Endothelial cell of umbilical vein (primary cell): ENCODE data around the gene LHFPL6. TPM values are rescaled to one million over a fixed set of nuclear protein-coding genes. Genes with fewer than 3 reads are reported as not detected.

Experiments
- BruUV-seq: library from RNA; stranded (reverse); fragments of 400-500 nt; replicated peaks from 2 replicates; lab custom pipeline; 2021; lab: Mats Ljungman, UMichigan
- CTCF ChIA-PET: fragments of 300-600, 350-600 bp; sonication (Branson Sonifier 250); formaldehyde crosslinking; loops from one replicate; lab custom pipeline; 2021; ENCODE audit warnings: antibody characterized with exemption, inconsistent platforms; lab: Charles Lee
- POLR2A ChIA-PET: fragments of 300-600, 350-600 bp; sonication (Branson Sonifier 250); formaldehyde crosslinking; loops from one replicate; lab custom pipeline; 2021; ENCODE audit warnings: antibody characterized with exemption, inconsistent platforms; lab: Charles Lee
- DNase-seq: peaks from one replicate; pipeline ENCODE4 v3.0.0-alpha.2; 2011; ENCODE audit warnings: low read depth, low spot score
- FAIRE-seq: peaks from 2 replicates; lab custom pipeline; 2011; peaks lifted over from hg19 to GRCh38; lab: Jason Lieb, UNC
- H2AFZ ChIP-seq: 2 replicates; pipeline ENCODE4 v1.6.0; 2012; ENCODE audit warnings: low read depth, low read length, control low read depth, inconsistent platforms
- H3K27ac ChIP-seq: 2 replicates; pipeline ENCODE4 v1.5.1; 2011; ENCODE audit warnings: low read depth, mild to moderate bottlenecking, control low read depth, low read length, moderate library complexity; ENCODE audit not compliant: insufficient read depth
- H3K27me3 ChIP-seq, 2 experiments: 2 replicates each; pipeline versions ENCODE4 v1.6.0 to v1.6.1; 2011; ENCODE audit warnings: low read length in 2 of 2, mixed read lengths in 1 of 2; ENCODE audit not compliant: control insufficient read depth in 2 of 2, insufficient read depth in 2 of 2
- H3K36me3 ChIP-seq, 2 experiments: 2 replicates in 1 of 2; 3 replicates in 1 of 2; pipeline ENCODE4 v1.5.1; 2011; ENCODE audit warnings: low read length in 2 of 2, mild to moderate bottlenecking in 1 of 2, moderate library complexity in 1 of 2; ENCODE audit not compliant: control insufficient read depth in 2 of 2, insufficient read depth in 2 of 2; ENCODE audit errors: extremely low read depth in 1 of 2
- H3K4me1 ChIP-seq: 3 replicates; pipeline ENCODE4 v1.5.1; 2011; ENCODE audit warnings: mild to moderate bottlenecking, low read length; ENCODE audit not compliant: control insufficient read depth, insufficient read depth; ENCODE audit errors: extremely low read depth
- H3K4me2 ChIP-seq: 2 replicates; pipeline ENCODE4 v1.6.1; 2011; ENCODE audit warnings: low read length, control low read depth, mixed read lengths; ENCODE audit not compliant: insufficient read depth
- H3K4me3 ChIP-seq, 3 experiments: fragments of 200-600 bp in 1 of 3; sonication (generic), shearing (Covaris generic) in 1 of 3; replicated peaks in 1 of 3; 2 replicates each; pipeline ENCODE4 v1.5.1; 2011 to 2016; ENCODE audit warnings: control low read depth in 3 of 3, low read length in 3 of 3, mild to moderate bottlenecking in 2 of 3, inconsistent platforms in 1 of 3, low read depth in 1 of 3, moderate library complexity in 1 of 3; ENCODE audit not compliant: insufficient read depth in 1 of 3
- H3K79me2 ChIP-seq: 2 replicates; pipeline ENCODE4 v1.6.0; 2012; ENCODE audit warnings: low read length, inconsistent platforms; ENCODE audit not compliant: control insufficient read depth, insufficient read depth
- H3K9ac ChIP-seq: replicated peaks from 2 replicates; pipeline ENCODE3; 2011; ENCODE audit warnings: low read length, control low read depth; ENCODE audit not compliant: insufficient read depth; ENCODE audit errors: extremely low read depth
- H3K9me1 ChIP-seq: replicated peaks from 3 replicates; pipeline ENCODE4 v1.6.0; 2011; ENCODE audit warnings: mild to moderate bottlenecking, low read length; ENCODE audit not compliant: control insufficient read depth, insufficient read depth; ENCODE audit errors: extremely low read depth
- H3K9me3 ChIP-seq: replicated peaks from 2 replicates; pipeline ENCODE4 v1.5.1; 2012; ENCODE audit warnings: low read length, inconsistent platforms; ENCODE audit not compliant: control insufficient read depth, insufficient read depth
- H4K20me1 ChIP-seq: replicated peaks from 2 replicates; pipeline ENCODE3; 2011; ENCODE audit warnings: mild to moderate bottlenecking, low read length; ENCODE audit not compliant: control insufficient read depth, insufficient read depth; ENCODE audit errors: extremely low read depth
- CTCF ChIP-seq, 2 donors: IDR thresholded peaks; 1 replicate in 1 of 2; 2 replicates in 1 of 2; pipeline ENCODE4 v1.5.1; 2011; ENCODE audit warnings: low read length in 2 of 2, mild to moderate bottlenecking in 2 of 2, moderate library complexity in 2 of 2, control low read depth in 1 of 2, inconsistent platforms in 1 of 2, low read depth in 1 of 2; ENCODE audit not compliant: insufficient read depth in 1 of 2; ENCODE audit errors: extremely low read depth in 1 of 2
- EZH2 ChIP-seq: IDR thresholded peaks from 2 replicates; pipeline ENCODE4 v1.6.1; 2012; ENCODE audit warnings: borderline replicate concordance, low read depth, mild to moderate bottlenecking, moderate library complexity, low read length, inconsistent platforms; ENCODE audit not compliant: severe bottlenecking
- FOS ChIP-seq: IDR thresholded peaks from 2 replicates; pipeline ENCODE4 v1.6.1; 2011; ENCODE audit warnings: mild to moderate bottlenecking, low read length, moderate library complexity, borderline replicate concordance; ENCODE audit not compliant: insufficient read depth
- GATA2 ChIP-seq: IDR thresholded peaks from 2 replicates; pipeline ENCODE4 v1.7.0; 2011; ENCODE audit warnings: low read depth, mild to moderate bottlenecking, moderate library complexity, mixed read lengths, low read length; ENCODE audit not compliant: insufficient read length, insufficient read depth
- JUN ChIP-seq: IDR thresholded peaks from 2 replicates; pipeline ENCODE4 v1.6.1; 2011; ENCODE audit warnings: borderline replicate concordance, low read depth; ENCODE audit not compliant: insufficient read length, insufficient read depth
- MAX ChIP-seq: IDR thresholded peaks from 2 replicates; pipeline ENCODE4 v1.6.1; 2011; ENCODE audit not compliant: insufficient read depth, insufficient read length
- MYC ChIP-seq: IDR thresholded peaks from one replicate; pipeline ENCODE4 v1.6.1; 2011; ENCODE audit warnings: mild to moderate bottlenecking, low read depth, low read length
- POLR2A ChIP-seq: IDR thresholded peaks from 2 replicates; pipeline ENCODE4 v1.6.1; 2012; ENCODE audit warnings: low read depth, mild to moderate bottlenecking, control low read depth, low read length
- POLR2AphosphoS5 ChIP-seq: IDR thresholded peaks from 2 replicates; pipeline ENCODE4 v1.6.1; 2012; ENCODE audit warnings: low read depth, mild to moderate bottlenecking, control low read depth, low read length, moderate library complexity; ENCODE audit not compliant: insufficient read depth
- dilution Hi-C: fragments of 300-500 bp; cut with MboI; formaldehyde crosslinking; loops from one replicate; pipeline ENCODE4 v1.15.0; 2019; ENCODE audit warnings: low sequenced_read_pairs; ENCODE audit not compliant: extremely low pct_ligation_motif_present
- intact Hi-C: fragments of 100-400 bp; cut with micrococcal nuclease; formaldehyde crosslinking; loops from one replicate; pipeline ENCODE4 v1.10.0; 2022
- polyA plus RNA-seq, 4 experiments: library from polyadenylated mRNA; depleted of rRNA in 3 of 4; stranded (reverse) in 3 of 4; unstranded in 1 of 4; fragments of >200 nt; gene quantifications; 2 replicates each; pipeline versions ENCODE4 v1.2.1 to v1.2.3, GENCODE V29; 2011 to 2012; ENCODE audit warnings: missing spikeins in 1 of 4
- total RNA-seq: library from RNA; stranded (reverse); gene quantifications from 2 replicates; pipeline ENCODE4 v1.2.3, GENCODE V29; 2021

LHFPL6 gene
- total and polyA plus RNA-seq, 2 donors (not counting 3 experiments of a cell fraction or from before 2014, with no cell fraction given) = 17.5 to 19.4 TPM

- H3K36me3 ChIP-seq = no peaks in the 10 kb centered on the region
- no peak overlapping the region for H3K9ac ChIP-seq
- no peaks in the 10 kb centered on the region for H3K9me3 ChIP-seq
- no peaks in the 10 kb centered on the region for H4K20me1 ChIP-seq
- no peak overlapping the region for H3K27ac ChIP-seq
- intact Hi-C loops (no loop called here), dilution Hi-C loops (no loop called here)
- no peak overlapping the region for H3K4me2 ChIP-seq
- no peaks in the 10 kb centered on the region for H3K27me3 ChIP-seq
- FAIRE-seq (no peak), DNase-seq (no peak)
- TF ChIP-seq MYC (no peak), CTCF (IDR thresholded peaks at IDR 0.05; ENCODE audit: extremely low read depth in 1 of 2, insufficient read depth in 1 of 2, low read depth in 1 of 2, low read length in 2 of 2) (no peak), POLR2A (no peak), MAX (no peak), EZH2 (no peak), POLR2AphosphoS5 (no peak), GATA2 (no peak), JUN (no peak), FOS (no peak)
- no peaks in the 10 kb centered on the region for H3K4me1 ChIP-seq
- POLR2A ChIA-PET = no interaction called here
- H3K4me3 ChIP-seq = no peak overlapping the region
- no peaks in the 10 kb centered on the region for H3K79me2 ChIP-seq
- no peak overlapping the region for H2AFZ ChIP-seq
- CTCF ChIA-PET = no interaction called here
- no peaks in the 10 kb centered on the region for H3K9me1 ChIP-seq
- BruUV-seq = no TSS peak
Measured at GRCh38 chr13:39461685-39462266, 141.2 kb downstream of the LHFPL6 start.
